ENCODE results near the gene IFT122.
"Not testable (repeated sequence)": the region's sequence is repeated elsewhere in the genome, so short reads cannot be mapped to it uniquely, and the experiment has no call there.

IFT122 gene

DNA sequence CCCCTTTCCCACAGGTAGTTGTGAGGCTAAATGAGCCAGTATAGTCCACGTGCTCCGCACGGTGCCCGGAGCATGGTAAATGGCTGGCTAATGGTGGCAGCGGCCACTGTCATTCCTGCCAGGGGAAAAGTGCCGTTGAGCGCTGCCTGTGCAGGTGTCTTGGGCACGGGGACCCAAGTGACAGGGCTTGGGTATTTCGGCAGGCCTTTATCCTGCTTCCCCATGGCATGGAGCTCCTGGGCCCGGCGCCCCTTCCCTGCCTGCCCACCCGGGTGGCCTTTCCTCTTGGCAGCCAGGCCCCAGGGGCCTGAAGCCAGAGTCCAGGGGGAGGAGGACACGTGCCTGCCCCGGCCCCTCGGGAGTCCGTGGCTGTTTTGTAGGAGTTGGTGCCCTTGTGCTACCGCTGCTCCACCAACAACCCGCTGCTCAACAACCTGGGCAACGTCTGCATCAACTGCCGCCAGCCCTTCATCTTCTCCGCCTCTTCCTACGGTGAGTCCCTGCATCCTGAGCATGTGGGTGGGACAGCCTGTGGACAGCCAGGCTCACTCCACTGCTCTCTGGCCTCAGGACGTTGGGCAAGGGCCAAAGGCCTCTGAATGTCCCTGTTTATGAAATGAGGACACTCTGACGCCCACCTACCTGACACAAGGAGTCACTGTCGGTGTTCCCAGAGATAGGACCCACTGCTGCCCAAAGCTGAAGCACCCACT is 75.2 kb downstream of the IFT122 start:
- H3K27ac ChIP-seq (ENCODE audit: low read depth, low read length); H3K4me3 ChIP-seq (ENCODE audit: low read depth in 1 of 2, low read length in 2 of 2); H3K27me3 ChIP-seq (ENCODE audit: control insufficient read depth in 1 of 2, insufficient read depth in 2 of 2, low read length in 2 of 2); H3K9ac ChIP-seq (ENCODE audit: low read length); H3K9me3 ChIP-seq (ENCODE audit: low read length); H3K4me1 ChIP-seq (ENCODE audit: insufficient read depth, low read length): not testable (repeated sequence)
- H3K36me3 ChIP-seq (ENCODE audit: insufficient read depth, low read length) = peaks cover 14% of the 10 kb centered on the region

GRCh38 chr3:129515821-129516432 is 75.9 kb downstream of the IFT122 start:
- H3K36me3 ChIP-seq (ENCODE audit: insufficient read depth, low read length) = peaks cover 14% of the 10 kb centered on the region
- H3K27me3 ChIP-seq (ENCODE audit: control insufficient read depth in 1 of 2, insufficient read depth in 2 of 2, low read length in 2 of 2) = not testable (repeated sequence)

GRCh38 chr3:129517516-129517915 is 77.5 kb downstream of the IFT122 start:
- Histone ChIP-seq H3K4me3 (ENCODE audit: low read depth in 1 of 2, low read length in 2 of 2) (no peak overlapping the region), H3K4me1 (ENCODE audit: insufficient read depth, low read length) (no peaks in the 10 kb centered on the region), H3K36me3 (ENCODE audit: insufficient read depth, low read length) (peaks cover 9% of the 10 kb centered on the region), H3K9ac (ENCODE audit: low read length) (no peak overlapping the region), H3K27ac (ENCODE audit: low read depth, low read length) (no peak overlapping the region), H3K9me3 (ENCODE audit: low read length) (no peaks in the 10 kb centered on the region), H3K27me3 (ENCODE audit: control insufficient read depth in 1 of 2, insufficient read depth in 2 of 2, low read length in 2 of 2) (no peaks in the 10 kb centered on the region)

More at GRCh38 chr3:129515821-129516432, 75.9 kb downstream of the IFT122 start:
- H3K4me3 ChIP-seq (ENCODE audit: low read depth in 1 of 2, low read length in 2 of 2); H3K27ac ChIP-seq (ENCODE audit: low read depth, low read length); H3K9ac ChIP-seq (ENCODE audit: low read length); H3K4me1 ChIP-seq (ENCODE audit: insufficient read depth, low read length); H3K9me3 ChIP-seq (ENCODE audit: low read length): not testable (repeated sequence)

GRCh38 chr3:129518038-129518561 is 78.1 kb downstream of the IFT122 start:
- no peak overlapping the region for H3K27ac ChIP-seq (ENCODE audit: low read depth, low read length)
- H3K9me3 ChIP-seq (ENCODE audit: low read length) = no peaks in the 10 kb centered on the region
- no peak overlapping the region for H3K9ac ChIP-seq (ENCODE audit: low read length)
- no peak overlapping the region for H3K4me3 ChIP-seq (ENCODE audit: low read depth in 1 of 2, low read length in 2 of 2)
- H3K36me3 ChIP-seq (ENCODE audit: insufficient read depth, low read length) = peaks cover 9% of the 10 kb centered on the region
- no peaks in the 10 kb centered on the region for H3K27me3 ChIP-seq (ENCODE audit: control insufficient read depth in 1 of 2, insufficient read depth in 2 of 2, low read length in 2 of 2)
- H3K4me1 ChIP-seq (ENCODE audit: insufficient read depth, low read length) = no peaks in the 10 kb centered on the region

GRCh38 chr3:129518581-129518980 is 78.6 kb downstream of the IFT122 start:
- Histone ChIP-seq H3K36me3 (ENCODE audit: insufficient read depth, low read length) (peaks cover 9% of the 10 kb centered on the region), H3K4me1 (ENCODE audit: insufficient read depth, low read length) (no peaks in the 10 kb centered on the region), H3K9ac (ENCODE audit: low read length) (no peak overlapping the region), H3K27ac (ENCODE audit: low read depth, low read length) (no peak overlapping the region), H3K4me3 (ENCODE audit: low read depth in 1 of 2, low read length in 2 of 2) (no peak overlapping the region), H3K27me3 (ENCODE audit: control insufficient read depth in 1 of 2, insufficient read depth in 2 of 2, low read length in 2 of 2) (no peaks in the 10 kb centered on the region), H3K9me3 (ENCODE audit: low read length) (no peaks in the 10 kb centered on the region)

DNA sequence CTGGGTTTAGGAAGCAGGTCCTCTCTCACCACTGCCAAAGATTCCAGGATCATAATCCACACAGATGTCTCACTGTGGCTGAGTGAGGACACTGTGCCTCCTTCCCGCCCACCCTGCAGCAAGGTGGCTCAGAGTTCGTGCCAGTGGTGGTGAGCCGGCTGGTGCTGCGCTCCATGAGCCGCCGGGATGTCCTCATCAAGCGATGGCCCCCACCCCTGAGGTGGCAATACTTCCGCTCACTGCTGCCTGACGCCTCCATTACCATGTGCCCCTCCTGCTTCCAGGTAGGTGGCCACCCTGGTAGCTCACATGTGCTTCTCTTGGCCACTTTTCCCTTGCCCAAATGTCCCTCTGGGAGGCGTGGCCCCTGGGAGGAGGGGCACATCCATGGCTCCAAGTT is 79.4 kb downstream of the IFT122 start:
- Histone ChIP-seq H3K9me3 (ENCODE audit: low read length) (no peaks in the 10 kb centered on the region), H3K4me3 (ENCODE audit: low read depth in 1 of 2, low read length in 2 of 2) (no peak overlapping the region), H3K27ac (ENCODE audit: low read depth, low read length) (no peak overlapping the region), H3K4me1 (ENCODE audit: insufficient read depth, low read length) (no peaks in the 10 kb centered on the region), H3K27me3 (ENCODE audit: control insufficient read depth in 1 of 2, insufficient read depth in 2 of 2, low read length in 2 of 2) (no peaks in the 10 kb centered on the region), H3K36me3 (ENCODE audit: insufficient read depth, low read length) (peaks cover 9% of the 10 kb centered on the region), H3K9ac (ENCODE audit: low read length) (no peak overlapping the region)

DNA sequence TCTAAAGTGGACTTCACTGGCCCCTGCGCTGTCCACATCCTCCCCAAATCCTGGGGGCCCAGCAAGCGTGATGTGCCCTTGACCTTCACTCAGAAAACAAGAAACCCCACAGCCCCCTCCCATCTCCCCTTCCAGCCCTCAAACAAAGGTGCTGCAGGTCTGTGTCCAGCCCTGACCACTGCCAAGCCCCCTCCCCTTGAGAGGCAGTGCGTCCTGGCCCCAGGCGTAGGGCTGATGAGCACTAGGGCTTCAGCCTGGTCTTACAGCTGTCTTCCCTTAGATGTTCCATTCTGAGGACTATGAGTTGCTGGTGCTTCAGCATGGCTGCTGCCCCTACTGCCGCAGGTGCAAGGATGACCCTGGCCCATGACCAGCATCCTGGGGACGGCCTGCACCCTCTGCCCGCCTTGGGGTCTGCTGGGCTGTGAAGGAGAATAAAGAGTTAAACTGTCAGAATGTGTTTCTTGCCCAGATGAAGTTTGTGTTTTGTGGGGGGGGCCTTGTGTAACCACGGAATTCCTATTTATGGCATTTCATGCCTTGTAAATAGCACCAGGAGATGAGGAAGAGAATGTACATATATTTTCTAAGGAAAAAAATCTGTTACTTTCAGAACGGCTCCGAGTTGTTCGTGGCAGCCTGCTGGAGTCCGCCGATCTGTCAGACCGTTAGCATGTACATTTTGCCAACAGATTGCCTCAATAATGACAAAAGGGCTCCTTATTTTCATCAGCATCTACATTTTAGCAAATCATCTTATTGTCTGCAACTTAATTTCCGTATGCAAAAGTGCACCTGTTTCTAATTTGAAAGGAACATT is 80.1 kb downstream of the IFT122 start:
- H3K27me3 ChIP-seq (ENCODE audit: control insufficient read depth in 1 of 2, insufficient read depth in 2 of 2, low read length in 2 of 2) = no peaks in the 10 kb centered on the region
- H3K9me3 ChIP-seq (ENCODE audit: low read length) = no peaks in the 10 kb centered on the region
- no peak overlapping the region for H3K27ac ChIP-seq (ENCODE audit: low read depth, low read length)
- peaks cover 9% of the 10 kb centered on the region for H3K36me3 ChIP-seq (ENCODE audit: insufficient read depth, low read length)
- no peak overlapping the region for H3K9ac ChIP-seq (ENCODE audit: low read length)
- H3K4me3 ChIP-seq (ENCODE audit: low read depth in 1 of 2, low read length in 2 of 2) = no peak overlapping the region
- no peaks in the 10 kb centered on the region for H3K4me1 ChIP-seq (ENCODE audit: insufficient read depth, low read length)

DNA sequence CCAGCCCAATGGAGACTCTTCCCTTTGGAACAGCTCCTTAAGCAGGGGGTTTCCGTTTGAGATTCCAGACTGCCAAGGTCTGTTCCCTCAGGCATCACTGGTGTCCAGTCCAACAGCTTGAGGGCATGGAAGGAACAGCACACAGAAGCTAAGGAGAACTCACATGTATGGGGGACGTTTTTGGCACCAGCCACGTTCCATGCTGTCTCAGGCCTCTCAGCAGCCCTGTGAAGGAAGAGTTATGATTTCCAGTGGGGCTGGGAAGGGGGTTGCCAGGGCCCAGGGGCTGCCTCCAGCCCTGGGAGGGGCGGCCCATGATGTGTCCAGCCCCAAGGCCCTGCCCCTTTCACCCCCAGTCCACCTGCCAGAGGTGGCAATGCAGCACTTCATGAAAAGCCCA is 80.9 kb downstream of the IFT122 start:
- peaks cover 9% of the 10 kb centered on the region for H3K36me3 ChIP-seq (ENCODE audit: insufficient read depth, low read length)
- H3K27me3 ChIP-seq (ENCODE audit: control insufficient read depth in 1 of 2, insufficient read depth in 2 of 2, low read length in 2 of 2) = no peaks in the 10 kb centered on the region
- no peak overlapping the region for H3K27ac ChIP-seq (ENCODE audit: low read depth, low read length)
- H3K9me3 ChIP-seq (ENCODE audit: low read length) = no peaks in the 10 kb centered on the region
- no peak overlapping the region for H3K9ac ChIP-seq (ENCODE audit: low read length)
- H3K4me3 ChIP-seq (ENCODE audit: low read depth in 1 of 2, low read length in 2 of 2) = no peak overlapping the region
- H3K4me1 ChIP-seq (ENCODE audit: insufficient read depth, low read length) = no peaks in the 10 kb centered on the region

DNA sequence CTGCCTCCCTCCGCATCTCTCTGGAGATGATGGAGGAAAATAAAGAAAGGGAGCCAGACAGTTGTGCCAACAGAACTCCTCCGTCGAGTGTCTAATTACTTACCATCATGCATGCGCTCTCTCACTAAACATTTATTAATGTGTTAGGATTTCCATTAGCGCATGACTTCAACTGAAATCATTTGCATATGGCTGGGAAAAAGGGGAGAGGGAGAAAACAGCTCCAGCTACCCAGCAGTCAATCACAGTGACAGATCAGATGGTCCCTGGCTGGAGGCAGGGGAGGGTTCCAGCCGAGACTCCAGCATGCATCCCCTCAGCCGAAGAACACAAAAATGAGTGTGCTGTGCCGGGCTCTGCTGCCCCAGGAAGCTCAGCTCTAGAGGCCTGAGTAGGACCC is 81.6 kb downstream of the IFT122 start:
- H3K9ac ChIP-seq (ENCODE audit: low read length) = no peak overlapping the region
- H3K27me3 ChIP-seq (ENCODE audit: control insufficient read depth in 1 of 2, insufficient read depth in 2 of 2, low read length in 2 of 2) = no peaks in the 10 kb centered on the region
- no peaks in the 10 kb centered on the region for H3K4me1 ChIP-seq (ENCODE audit: insufficient read depth, low read length)
- no peak overlapping the region for H3K27ac ChIP-seq (ENCODE audit: low read depth, low read length)
- no peaks in the 10 kb centered on the region for H3K9me3 ChIP-seq (ENCODE audit: low read length)
- H3K4me3 ChIP-seq (ENCODE audit: low read depth in 1 of 2, low read length in 2 of 2) = no peak overlapping the region
- H3K36me3 ChIP-seq (ENCODE audit: insufficient read depth, low read length) = peaks cover 9% of the 10 kb centered on the region

DNA sequence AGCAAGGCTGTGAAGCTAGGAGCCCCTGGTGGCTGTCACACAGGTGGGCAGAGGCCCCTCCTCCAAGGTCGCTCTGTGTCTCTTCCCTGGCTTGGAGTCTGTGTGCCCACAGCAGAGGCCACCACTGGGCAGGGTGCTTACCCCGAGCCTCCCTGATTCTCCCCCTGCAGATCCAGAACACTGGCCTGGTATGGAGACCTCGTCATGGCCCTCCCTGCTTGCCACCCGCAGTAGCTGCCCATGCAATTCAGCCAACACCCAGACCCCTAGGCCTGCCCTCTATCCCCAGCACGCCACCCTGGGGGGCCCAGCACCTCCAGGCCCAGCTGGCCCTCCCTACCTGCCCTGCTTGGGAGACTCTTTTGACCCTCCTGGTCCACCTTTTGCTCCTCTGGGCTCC is 82.9 kb downstream of the IFT122 start:
- no peaks in the 10 kb centered on the region for H3K27me3 ChIP-seq (ENCODE audit: control insufficient read depth in 1 of 2, insufficient read depth in 2 of 2, low read length in 2 of 2)
- no peaks in the 10 kb centered on the region for H3K9me3 ChIP-seq (ENCODE audit: low read length)
- no peak overlapping the region for H3K4me3 ChIP-seq (ENCODE audit: low read depth in 1 of 2, low read length in 2 of 2)
- H3K27ac ChIP-seq (ENCODE audit: low read depth, low read length) = no peak overlapping the region
- no peak overlapping the region for H3K9ac ChIP-seq (ENCODE audit: low read length)
- H3K4me1 ChIP-seq (ENCODE audit: insufficient read depth, low read length) = no peaks in the 10 kb centered on the region
- H3K36me3 ChIP-seq (ENCODE audit: insufficient read depth, low read length) = peaks cover 9% of the 10 kb centered on the region

DNA sequence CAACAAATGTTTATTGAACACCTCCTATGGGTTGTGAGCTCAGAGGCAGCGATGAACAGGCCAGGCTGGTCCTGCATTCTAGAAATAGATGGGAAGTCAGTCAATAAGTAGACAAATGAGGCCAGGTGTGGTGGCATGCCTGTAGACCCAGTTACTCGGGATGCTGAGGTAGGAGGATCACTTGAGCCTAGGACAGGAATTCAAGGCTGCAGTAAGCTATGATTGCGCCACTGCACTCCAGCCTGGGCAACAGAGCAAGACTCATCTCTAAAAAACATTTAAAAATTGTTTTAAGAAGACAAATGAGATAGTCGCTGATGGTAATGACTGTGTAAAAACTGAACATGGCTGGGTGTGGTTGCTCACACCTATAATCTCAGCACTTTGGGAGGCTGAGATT is 84.1 kb downstream of the IFT122 start:
- Histone ChIP-seq H3K36me3 (ENCODE audit: insufficient read depth, low read length) (peaks cover 7% of the 10 kb centered on the region), H3K27ac (ENCODE audit: low read depth, low read length) (no peak overlapping the region), H3K9me3 (ENCODE audit: low read length) (no peaks in the 10 kb centered on the region), H3K9ac (ENCODE audit: low read length) (no peak overlapping the region), H3K27me3 (ENCODE audit: control insufficient read depth in 1 of 2, insufficient read depth in 2 of 2, low read length in 2 of 2) (no peaks in the 10 kb centered on the region), H3K4me1 (ENCODE audit: insufficient read depth, low read length) (no peaks in the 10 kb centered on the region), H3K4me3 (ENCODE audit: low read depth in 1 of 2, low read length in 2 of 2) (no peak overlapping the region)

All from muscle layer of colon (tissue), 2 donors.